Stimulated activated CD8-positive, alpha-beta memory T cell treated with anti-CD3 and anti-CD28 coated beads, Interleukin-12 subunit alpha, Interleukin-12 subunit beta, amount 100 ng/mL, for 4 hours (primary cell): ENCODE measurements around the gene TNPO2.

Source experiments
- DNase-seq: peaks from one replicate; pipeline ENCODE4 v3.0.0-alpha.2; 2020; ENCODE audit warnings: low read depth

Gene TNPO2

GRCh38 chr19:12676384-12676792 lies 47.3 kb downstream of the TNPO2 start:
- DNase-seq: peak; percentile 59

DNA sequence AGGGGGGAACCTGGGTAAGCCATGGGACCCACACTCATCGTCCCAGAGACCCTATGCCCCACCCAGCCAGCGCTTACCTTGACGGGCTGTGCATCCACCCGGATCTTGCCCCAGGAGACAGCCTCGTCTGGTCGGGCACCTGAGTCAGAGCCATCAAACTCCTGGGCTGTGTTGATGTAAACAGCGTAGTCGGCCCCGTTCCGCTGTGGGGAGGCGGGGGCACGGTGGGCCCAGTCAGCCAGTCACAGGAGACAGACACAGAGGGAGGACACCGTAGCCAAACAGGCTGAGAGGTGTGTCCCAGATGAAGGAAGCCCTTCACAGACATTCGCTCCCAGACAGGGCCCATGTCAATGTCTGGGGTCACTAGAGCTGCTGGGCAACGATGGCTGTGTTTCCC lies 47.8 kb downstream of the TNPO2 start:
- no peak for DNase-seq

DNA sequence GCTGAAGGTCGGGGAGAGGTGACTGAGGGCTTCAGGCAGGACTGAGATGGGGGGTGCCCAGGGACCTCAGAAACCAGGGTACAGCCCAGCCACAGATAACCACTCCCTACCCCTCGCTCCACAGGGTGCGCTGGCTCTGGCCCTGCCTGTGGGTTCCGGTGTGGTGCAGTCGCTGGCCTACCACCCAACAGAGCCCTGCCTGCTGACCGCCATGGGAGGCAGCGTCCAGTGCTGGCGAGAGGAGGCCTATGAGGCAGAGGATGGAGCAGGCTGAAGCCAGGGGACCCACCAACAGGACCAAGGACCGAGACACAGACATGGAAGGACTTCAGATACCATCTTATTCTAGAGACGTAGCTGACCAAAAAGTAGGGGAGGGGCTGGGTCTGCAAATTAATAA lies 48.3 kb downstream of the TNPO2 start:
- no peak for DNase-seq

- DNase-seq: no peak
Observed at GRCh38 chr19:12672744-12673143, 51.0 kb downstream of the TNPO2 start.

- no peak for DNase-seq
Observed at GRCh38 chr19:12670159-12670928, 53.4 kb downstream of the TNPO2 start.

DNA sequence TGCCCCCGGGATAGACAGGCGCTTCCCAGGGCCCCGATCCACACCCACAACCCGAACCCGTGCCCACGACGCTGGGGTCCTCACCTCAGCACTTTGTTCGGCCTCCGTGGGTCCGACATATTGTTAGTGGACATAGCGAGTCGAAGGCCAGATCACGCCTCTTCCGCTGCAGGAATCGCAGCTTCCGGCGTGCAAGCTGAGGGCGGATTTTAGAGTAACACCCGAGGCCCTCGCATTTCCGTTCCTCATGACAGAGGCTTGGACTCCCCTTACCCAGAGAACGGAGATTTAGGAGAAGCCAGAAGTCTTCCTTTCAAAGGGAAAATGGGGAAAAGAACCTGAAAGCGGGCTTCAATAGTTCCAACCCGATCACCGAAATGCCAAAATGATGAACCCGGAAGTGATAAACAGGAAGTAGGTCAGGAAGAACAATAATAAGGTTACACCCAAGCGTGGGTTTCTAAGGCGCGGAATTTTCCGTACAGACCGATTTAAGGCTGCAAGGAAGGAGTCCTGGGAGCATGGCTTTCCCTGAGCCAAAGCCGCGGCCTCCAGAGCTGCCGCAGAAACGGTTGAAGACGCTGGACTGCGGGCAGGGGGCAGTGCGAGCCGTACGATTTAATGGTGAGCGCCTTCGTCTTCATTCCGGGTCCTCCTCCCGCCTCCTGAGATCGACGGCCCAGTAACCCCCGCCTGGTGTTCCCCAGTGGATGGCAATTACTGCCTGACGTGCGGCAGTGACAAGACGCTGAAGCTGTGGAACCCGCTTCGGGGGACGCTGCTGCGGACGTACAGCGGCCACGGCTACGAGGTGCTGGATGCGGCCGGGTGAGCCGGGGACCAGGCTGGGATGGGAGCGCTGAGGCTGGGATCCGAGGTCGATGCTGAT lies 54.2 kb downstream of the TNPO2 start:
- DNase-seq: peak; percentile 60

DNA sequence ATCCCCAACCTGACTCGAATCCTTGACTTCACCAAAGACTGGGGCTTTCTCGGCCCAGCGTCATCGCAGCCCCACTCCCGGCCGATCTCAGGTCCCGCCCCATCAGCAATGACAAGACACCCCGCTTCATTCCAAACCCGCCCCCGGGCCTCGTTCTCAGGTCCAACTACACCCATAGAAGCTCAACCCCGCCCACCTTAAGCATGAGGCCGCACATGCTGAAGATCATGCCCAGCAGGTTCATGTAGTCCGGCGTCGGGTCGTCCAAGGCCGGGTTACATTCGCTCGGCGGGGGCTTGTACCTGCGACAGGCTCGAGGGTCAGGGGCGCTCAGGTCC lies 54.8 kb downstream of the TNPO2 start:
- peak; percentile 43 for DNase-seq

- no peak for DNase-seq
Observed at GRCh38 chr19:12668346-12668745, 55.4 kb downstream of the TNPO2 start.

DNA sequence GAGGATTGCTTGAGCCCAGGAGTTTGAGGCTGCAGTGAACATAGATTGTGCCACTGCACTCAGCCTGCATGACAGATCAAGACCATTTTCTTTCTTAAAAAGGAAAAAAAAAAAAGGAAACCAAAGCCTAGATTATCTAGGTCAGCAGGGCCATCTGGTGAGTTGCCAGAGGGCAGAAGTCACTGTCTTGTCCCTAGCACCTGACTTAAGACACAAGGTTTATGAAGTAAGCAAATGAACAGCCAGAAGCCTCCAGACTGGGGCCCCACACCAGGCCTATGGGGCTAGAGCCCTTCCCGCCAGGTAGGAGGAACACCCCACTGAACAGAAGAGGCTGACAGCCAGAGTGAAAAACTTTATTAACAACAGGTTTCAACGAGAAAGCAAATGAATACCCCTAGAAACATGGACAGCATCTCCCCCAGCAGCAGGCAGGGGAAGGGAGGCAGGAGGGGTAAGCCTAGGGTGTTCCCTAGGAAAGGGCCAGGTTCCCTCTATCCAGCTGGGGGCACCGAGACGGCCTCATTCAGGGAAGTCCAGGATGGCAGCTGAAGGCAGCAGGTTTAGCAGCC lies 55.9 kb downstream of the TNPO2 start:
- DNase-seq: no peak

- peak; percentile 75 for DNase-seq
Observed at GRCh38 chr19:12666265-12667048, 57.3 kb downstream of the TNPO2 start, which contains the start of the genes MAN2B1 and WDR83. MAN2B1 (minus strand) TSS chr19:12666742; CDS start chr19:12666701, 41 bp downstream. WDR83 (plus strand) TSS chr19:12666807; CDS start chr19:12669791, 2,984 bp downstream.

DNA sequence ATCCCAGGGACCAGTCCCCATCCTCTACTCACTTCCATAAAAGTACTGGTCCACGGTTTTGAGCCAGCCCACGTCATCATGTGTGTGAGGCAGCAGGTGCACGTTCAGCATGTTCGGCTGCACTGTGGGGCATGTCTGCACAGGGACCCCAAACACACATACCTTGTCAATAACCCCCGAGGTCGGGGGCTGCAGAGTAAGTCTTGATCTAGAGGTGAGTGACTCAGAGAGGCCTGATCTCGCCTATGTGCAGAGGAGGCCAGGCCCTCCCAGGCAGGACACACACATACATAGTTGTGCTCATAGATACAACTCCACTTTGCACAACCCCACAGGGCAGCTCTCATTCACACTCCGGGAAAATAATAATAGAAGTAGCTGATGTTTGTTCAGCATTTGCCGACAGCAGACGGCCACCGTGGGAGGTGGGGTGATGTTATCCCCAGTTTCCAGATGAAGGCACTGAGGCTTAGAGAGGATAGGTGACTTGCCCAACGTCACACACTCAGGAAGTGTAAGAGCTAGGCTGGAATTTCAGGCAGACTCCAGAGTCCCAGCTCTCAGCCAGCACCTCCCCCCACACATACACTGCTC lies 58.0 kb downstream of the TNPO2 start:
- DNase-seq: no peak

GRCh38 chr19:12665281-12665573 lies 58.5 kb downstream of the TNPO2 start:
- no peak for DNase-seq

DNA sequence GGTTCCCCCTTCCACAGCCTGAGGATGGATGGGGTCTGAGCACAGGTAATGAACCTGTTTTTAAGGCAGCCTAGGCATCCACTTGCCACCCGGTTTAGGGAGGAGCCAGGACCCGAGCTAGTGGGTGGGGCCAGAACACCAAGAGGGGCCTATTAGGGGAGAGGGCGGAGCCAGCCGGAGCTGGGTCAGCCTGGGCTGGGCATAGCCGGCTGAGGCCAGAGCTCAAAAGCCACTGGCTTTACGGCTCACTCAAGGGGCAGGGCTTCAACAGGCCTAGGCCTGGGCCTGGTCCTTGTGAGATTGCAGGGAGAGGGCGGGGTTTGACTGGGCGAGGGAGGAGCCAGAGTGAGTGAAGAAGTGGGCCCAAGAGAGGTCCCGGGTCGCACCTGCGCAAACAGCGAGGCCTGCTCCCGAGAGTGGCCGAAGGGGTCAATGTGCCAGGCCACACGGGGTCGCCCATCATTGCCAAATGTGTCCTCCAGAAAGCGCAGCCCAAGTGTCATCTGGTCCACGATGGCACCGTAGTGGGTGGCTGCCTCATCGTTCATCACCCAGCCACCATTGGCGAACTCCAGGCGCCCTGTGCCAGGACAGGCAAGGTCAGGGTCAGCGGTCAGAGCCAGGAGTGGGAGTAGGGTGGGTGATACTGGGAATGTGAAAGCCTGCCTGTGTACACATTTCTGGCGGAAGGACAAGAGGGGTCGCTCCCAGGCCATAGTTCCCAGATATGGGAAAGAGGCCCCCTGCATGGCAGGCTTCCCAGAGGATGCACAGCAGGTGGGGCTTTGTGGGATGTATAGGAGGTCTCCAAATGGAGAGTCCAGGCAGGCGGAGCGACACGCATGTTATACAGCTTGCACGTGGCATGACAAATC lies 59.1 kb downstream of the TNPO2 start:
- no peak for DNase-seq

- no peak for DNase-seq
Observed at GRCh38 chr19:12660980-12661379, 62.8 kb downstream of the TNPO2 start.

DNA sequence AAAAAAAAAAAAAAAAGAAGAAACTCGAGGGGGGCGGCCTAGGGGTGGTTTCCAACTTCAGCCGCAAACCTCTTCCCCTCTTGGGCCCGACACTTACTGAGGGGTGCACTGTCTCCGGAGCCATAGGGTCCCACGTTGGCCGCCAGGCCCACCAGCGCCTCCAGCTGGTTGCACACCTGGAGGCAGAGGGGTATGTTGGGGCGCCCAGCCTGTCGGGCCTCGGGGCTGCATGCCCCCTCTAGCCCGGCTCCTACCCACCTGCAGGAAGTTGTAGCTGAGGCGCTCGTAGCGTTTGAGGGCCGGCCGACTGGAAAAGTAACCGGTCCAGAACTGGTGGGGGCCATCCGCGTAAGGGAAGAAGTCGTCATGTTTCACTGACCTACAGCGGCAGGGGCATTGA lies 65.8 kb downstream of the TNPO2 start:
- DNase-seq: no peak

GRCh38 chr19:12656899-12657571 lies 66.7 kb downstream of the TNPO2 start:
- DNase-seq: no peak

GRCh38 chr19:12655546-12655945 lies 68.2 kb downstream of the TNPO2 start:
- no peak for DNase-seq

- no peak for DNase-seq
Observed at GRCh38 chr19:12652219-12652618, 71.5 kb downstream of the TNPO2 start.

GRCh38 chr19:12649941-12650340 lies 73.8 kb downstream of the TNPO2 start:
- DNase-seq: no peak
